ENCODE measurements around the gene SFTPB.
"Not testable (repeated sequence)": the region's sequence is repeated elsewhere in the genome, so short reads cannot be mapped to it uniquely, and the experiment has no call there.

Gene SFTPB

DNA sequence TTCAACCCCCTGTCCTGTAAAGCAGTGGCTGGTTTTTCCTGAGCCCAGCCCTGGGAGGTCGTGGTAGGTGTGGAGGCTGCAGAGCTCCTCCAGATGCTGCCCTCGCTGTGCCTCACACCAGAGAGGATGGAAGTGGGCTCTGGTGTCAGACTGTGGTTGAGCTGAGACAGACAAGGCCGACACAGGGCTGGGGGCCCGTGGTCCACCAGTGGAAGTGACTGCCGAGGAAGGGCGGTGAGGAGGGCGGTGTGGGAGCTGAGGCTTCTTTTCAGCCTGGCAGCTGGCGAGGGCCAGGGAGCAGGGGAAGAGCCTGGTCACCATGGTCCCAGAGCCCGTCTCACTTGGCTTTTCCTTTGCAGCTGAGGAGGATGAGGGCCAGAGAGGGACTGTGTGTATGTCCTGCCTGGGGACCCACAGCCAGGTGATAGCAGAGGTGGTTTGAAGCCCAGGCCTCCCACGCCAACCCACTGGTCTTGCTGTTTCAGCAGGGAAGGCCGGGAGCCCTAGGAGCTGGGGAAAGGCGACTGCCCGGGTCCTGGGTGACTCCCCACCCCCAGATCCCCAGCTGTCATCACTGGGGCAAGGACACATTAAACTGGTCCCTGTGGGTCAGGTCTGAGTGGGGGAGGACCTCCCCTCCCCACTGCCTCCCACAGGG lies 8.5 kb downstream of the SFTPB start:
- H3K27me3 Mint-ChIP-seq: no peaks in the 10 kb centered on the region
- H3K4me3 Mint-ChIP-seq: no peak overlapping the region
- H3K9me3 Mint-ChIP-seq: no peaks in the 10 kb centered on the region
- H3K36me3 Mint-ChIP-seq: peaks cover 20% of the 10 kb centered on the region
- no peak overlapping the region for H3K27ac Mint-ChIP-seq
- ATAC-seq: no peak
- H3K4me1 Mint-ChIP-seq: no peaks in the 10 kb centered on the region

DNA sequence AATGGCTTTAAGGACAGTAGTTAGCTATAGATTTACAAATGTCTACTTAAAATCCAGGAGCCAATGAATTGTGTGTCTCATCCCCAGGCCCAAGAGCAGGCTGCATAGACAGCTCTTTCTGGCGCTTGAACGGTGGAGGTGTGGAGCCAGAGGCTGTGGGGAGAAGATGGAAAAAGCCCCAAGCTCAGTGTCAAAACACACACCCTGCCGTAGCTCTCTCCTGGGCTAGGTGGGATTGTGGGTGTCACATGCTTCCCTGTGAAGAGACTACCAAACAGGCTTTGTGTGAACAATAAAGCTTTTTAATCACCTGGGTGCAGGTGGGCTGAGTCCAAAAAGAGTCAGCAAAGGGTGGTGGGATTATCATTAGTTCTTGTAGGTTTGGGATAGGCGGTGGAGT lies 10.6 kb downstream of the SFTPB start:
- H3K9me3 Mint-ChIP-seq, H3K4me1 Mint-ChIP-seq, H3K4me3 Mint-ChIP-seq, H3K27me3 Mint-ChIP-seq, ATAC-seq, H3K27ac Mint-ChIP-seq: not testable (repeated sequence)
- peaks cover 39% of the 10 kb centered on the region for H3K36me3 Mint-ChIP-seq

DNA sequence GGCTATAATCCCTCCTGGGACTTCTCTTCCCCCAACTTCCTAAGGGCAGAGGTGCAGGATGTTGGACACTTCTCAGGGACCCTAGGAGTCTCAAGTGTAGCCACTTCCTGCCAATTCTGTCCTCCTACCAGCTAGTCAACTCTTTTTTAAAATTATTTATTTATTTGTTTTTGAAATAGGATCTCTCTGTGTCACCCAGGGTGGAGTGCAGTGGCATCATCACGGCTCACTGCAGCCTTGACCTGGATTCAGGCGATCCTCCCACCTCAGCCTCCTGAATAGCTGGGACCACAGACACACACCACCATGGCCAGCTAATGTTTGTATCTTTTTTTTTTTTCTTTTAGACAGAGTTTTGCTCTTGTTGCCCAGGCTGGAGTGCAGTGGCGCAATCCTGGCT lies 11.5 kb downstream of the SFTPB start:
- ATAC-seq: no peak
- H3K9me3 Mint-ChIP-seq: no peaks in the 10 kb centered on the region
- no peaks in the 10 kb centered on the region for H3K4me1 Mint-ChIP-seq
- no peak overlapping the region for H3K27ac Mint-ChIP-seq
- H3K27me3 Mint-ChIP-seq: no peaks in the 10 kb centered on the region
- H3K36me3 Mint-ChIP-seq: peaks cover 48% of the 10 kb centered on the region
- no peak overlapping the region for H3K4me3 Mint-ChIP-seq

DNA sequence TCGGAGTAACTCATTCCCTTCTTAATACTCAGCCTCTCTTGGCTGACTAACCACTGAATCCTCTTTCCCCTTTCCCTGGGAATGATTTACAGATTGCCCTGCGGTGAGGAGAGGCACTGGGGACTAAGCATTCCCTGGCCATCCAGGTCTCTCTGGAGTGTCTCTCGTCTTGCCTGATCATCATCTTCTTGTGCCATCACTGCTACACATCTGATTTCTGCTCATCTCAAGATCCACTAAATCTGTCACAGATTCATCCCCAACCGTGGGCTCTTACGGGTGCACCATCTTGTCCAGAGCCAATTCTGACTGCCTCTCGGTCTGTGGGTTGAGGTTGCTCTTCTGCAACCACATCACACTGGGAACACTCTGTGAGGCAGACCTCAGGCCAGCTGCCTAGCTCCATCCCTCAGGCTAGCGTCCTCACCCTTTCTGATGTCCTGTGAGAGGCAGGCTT lies 12.0 kb downstream of the SFTPB start:
- no peak overlapping the region for H3K27ac Mint-ChIP-seq
- no peaks in the 10 kb centered on the region for H3K9me3 Mint-ChIP-seq
- no peak for ATAC-seq
- no peaks in the 10 kb centered on the region for H3K4me1 Mint-ChIP-seq
- H3K4me3 Mint-ChIP-seq: no peak overlapping the region
- H3K27me3 Mint-ChIP-seq: no peaks in the 10 kb centered on the region
- H3K36me3 Mint-ChIP-seq: peaks cover 49% of the 10 kb centered on the region

DNA sequence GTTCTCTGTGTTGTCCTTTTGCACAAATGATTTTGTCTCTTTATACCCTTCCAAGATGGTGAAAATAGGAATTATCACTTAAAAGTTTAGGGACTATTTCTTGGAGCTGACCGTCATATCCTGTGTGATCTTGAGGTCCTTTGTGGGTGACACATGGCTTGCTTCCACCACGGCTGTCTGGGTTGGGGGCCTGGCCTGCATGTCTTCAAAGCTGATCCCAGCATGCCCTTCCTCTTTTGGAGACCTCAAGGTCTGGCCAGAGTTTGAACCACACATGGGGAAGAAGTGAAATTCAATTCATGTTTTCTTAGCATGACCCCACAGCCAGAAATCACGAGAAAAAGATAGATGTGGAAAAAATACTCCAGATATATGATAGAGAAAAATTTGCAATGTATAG lies 14.0 kb downstream of the SFTPB start:
- no peak overlapping the region for H3K27ac Mint-ChIP-seq
- peaks cover 60% of the 10 kb centered on the region for H3K36me3 Mint-ChIP-seq
- H3K4me1 Mint-ChIP-seq: peaks cover 4% of the 10 kb centered on the region
- no peak for ATAC-seq
- no peak overlapping the region for H3K4me3 Mint-ChIP-seq
- no peaks in the 10 kb centered on the region for H3K27me3 Mint-ChIP-seq
- no peaks in the 10 kb centered on the region for H3K9me3 Mint-ChIP-seq

DNA sequence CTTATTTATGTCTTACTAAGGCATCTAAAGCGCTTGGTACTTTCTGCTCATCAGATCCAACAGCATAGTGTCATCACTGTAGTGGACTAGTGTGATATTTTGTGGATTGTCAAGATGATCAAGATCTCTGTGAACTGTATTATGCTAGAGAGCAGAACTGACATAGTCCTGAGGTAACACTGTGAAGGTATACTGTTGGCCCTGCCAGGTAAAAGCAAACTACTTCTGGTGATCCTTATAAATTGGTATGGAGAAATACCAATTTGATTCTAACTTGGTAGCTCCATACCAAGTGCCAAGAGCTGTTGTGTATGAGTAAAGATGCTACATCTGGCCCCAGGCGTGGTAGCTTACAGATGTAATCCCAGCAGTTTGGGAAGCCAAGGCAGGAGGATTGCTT lies 15.9 kb downstream of the SFTPB start:
- H3K4me1 Mint-ChIP-seq: peaks cover 24% of the 10 kb centered on the region
- H3K9me3 Mint-ChIP-seq: no peaks in the 10 kb centered on the region
- H3K4me3 Mint-ChIP-seq: no peak overlapping the region
- no peaks in the 10 kb centered on the region for H3K27me3 Mint-ChIP-seq
- peaks cover 54% of the 10 kb centered on the region for H3K36me3 Mint-ChIP-seq
- ATAC-seq: no peak
- H3K27ac Mint-ChIP-seq: no peak overlapping the region

DNA sequence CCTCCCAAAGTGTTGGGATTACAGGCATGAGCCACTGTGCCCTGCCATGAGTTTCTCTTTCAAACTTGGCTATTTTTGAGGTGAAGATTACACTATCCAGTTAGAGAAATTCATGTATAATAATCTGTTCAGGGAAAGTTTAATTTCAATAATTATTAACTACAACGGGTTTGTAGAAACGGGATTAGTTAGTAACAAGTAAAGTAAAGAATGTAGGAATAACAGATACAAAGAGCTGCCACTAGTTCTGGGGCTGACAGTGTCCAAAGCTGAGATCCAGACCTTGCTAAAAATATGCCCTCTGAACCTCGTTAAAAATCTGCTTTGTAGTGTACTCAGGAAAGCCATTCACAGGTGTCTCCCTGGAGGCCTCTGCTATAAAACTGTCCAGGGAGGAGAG lies 16.9 kb downstream of the SFTPB start:
- Mint-ChIP-seq H3K4me3 (no peak overlapping the region), H3K9me3 (no peaks in the 10 kb centered on the region), H3K27me3 (no peaks in the 10 kb centered on the region), H3K27ac (no peak overlapping the region), H3K36me3 (peaks cover 51% of the 10 kb centered on the region), H3K4me1 (peaks cover 26% of the 10 kb centered on the region)
- ATAC-seq: no peak

DNA sequence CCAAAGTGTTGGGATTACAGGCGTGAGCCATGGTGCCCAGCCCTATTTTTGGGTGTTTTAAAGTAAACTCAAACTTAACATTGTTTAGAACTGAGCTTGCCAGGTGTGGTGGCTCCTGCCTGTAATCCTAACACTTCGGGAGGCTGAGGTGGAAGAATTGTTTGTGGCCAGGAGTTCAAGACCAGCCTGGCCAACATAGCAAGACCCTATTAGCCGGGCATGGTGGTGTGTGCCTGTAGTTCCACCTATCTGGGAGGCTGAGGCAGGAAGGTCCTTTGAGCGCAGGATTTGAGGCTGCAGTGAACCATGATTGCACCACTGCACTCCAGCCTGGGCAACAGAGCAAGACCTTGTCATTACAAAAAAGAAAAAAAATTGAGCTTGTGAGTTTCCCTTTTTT lies 17.5 kb downstream of the SFTPB start:
- peaks cover 26% of the 10 kb centered on the region for H3K4me1 Mint-ChIP-seq
- no peak overlapping the region for H3K4me3 Mint-ChIP-seq
- H3K27ac Mint-ChIP-seq: no peak overlapping the region
- H3K36me3 Mint-ChIP-seq: peaks cover 52% of the 10 kb centered on the region
- no peak for ATAC-seq
- H3K27me3 Mint-ChIP-seq: no peaks in the 10 kb centered on the region
- no peaks in the 10 kb centered on the region for H3K9me3 Mint-ChIP-seq

DNA sequence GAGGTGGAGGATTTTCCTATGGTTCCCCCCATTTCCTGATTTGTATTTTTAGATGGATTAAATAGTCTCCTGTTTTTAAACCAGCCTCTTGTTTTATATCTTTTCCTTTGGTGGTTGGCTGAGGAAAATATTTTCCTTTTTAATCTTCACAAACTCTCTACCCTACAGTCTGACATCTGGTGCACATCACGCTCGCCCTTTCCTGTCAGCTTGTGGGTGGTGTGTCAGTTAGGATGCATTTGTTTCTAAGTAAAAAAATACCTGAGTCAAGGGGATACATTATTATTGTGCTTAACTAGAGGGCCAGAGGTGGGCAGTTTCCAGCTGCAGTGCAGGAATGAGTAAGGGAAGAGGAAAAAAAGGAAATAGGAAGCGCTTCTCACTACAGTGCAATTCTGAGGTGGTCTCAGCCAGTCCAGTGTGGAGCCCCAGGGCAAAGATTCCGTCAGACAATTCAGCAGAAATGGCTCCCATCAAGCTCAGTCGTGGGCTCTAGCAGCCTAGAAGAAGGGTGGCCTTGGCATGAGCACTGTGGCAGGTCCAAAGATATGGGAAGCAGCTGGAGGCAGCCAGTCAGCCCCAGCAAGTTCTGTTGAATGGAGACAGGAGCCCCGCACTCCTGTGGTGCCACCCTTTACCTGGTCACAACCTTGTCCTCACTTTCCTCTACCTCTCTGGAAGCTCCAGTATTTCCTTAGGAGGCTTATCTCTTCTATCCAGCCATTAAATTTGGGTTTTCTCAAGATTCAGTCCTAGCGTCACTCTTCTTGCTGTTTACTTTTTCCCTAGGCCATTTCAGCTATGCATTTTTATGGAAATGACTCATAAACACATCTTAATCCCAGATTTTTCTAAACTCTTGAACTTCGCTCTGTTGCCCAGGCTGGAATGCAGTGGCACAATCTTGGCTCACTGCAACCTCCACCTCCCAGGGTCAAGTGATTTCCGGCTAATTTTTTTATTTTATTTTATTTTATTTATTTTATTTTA lies 18.5 kb downstream of the SFTPB start:
- peaks cover 26% of the 10 kb centered on the region for H3K4me1 Mint-ChIP-seq
- no peak for ATAC-seq
- no peak overlapping the region for H3K27ac Mint-ChIP-seq
- no peak overlapping the region for H3K4me3 Mint-ChIP-seq
- no peaks in the 10 kb centered on the region for H3K27me3 Mint-ChIP-seq
- H3K9me3 Mint-ChIP-seq: no peaks in the 10 kb centered on the region
- peaks cover 62% of the 10 kb centered on the region for H3K36me3 Mint-ChIP-seq

DNA sequence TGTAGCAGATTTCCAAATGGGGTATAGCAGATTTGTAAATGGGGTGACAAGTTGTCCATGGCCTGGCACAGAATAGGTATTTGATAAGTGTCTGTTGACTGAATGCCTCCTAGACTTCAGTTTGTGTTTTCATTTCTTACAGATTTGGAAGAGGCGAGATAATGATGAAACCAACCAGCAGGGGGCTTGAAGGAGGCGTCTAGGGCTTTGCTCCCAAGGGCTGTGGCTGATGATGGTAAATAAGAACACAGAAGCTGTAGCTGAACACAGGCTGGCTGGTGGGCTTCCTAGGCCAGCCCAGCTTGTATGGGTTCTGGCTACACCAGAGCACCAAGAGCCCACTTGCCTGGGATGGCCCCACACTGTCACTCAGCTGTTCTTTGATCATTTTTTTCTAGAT lies 19.4 kb downstream of the SFTPB start:
- peaks cover 64% of the 10 kb centered on the region for H3K36me3 Mint-ChIP-seq
- no peaks in the 10 kb centered on the region for H3K27me3 Mint-ChIP-seq
- peaks cover 26% of the 10 kb centered on the region for H3K4me1 Mint-ChIP-seq
- no peak overlapping the region for H3K27ac Mint-ChIP-seq
- ATAC-seq: peak; percentile 54
- H3K4me3 Mint-ChIP-seq: peak overlapping the region; percentile 2
- H3K9me3 Mint-ChIP-seq: no peaks in the 10 kb centered on the region

DNA sequence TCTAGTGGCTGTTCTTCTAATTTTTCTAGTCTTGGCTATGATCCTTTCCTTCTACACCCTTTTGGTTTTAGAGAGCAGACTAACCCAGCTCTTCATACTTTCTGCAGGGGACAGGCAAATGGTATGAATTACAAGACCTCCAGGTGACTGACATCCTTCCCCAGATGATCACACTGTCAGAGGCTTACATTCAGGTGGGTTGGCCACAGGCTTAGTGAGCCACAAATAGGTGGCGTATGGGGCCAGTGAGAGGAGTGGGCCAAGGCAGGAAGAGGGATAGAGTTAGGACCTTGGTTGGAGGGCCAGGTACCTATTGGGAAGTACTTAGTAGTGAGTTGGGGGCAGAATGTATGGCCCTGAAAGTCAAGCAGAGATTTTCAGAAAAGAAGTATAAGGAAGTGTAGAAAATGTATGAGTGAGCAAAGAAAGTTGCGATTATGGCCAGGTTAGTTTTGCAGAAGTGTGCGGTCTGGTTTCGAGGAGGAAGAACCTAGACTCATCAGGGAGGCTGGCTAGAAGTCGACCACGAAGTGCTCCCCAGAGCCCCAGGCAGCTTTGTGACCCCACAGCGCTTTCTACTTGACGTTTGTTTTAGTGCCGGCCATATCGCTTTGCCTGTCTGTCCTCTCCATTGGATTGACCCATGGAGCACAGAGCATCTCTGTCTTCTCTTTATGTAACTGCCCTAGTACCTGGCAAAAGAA lies 20.0 kb downstream of the SFTPB start:
- Mint-ChIP-seq H3K36me3 (peaks cover 64% of the 10 kb centered on the region), H3K27ac (peak overlapping the region; percentile 30), H3K27me3 (no peaks in the 10 kb centered on the region), H3K9me3 (no peaks in the 10 kb centered on the region), H3K4me1 (peaks cover 26% of the 10 kb centered on the region), H3K4me3 (peak overlapping the region; percentile 2)
- ATAC-seq: peak; percentile 99

DNA sequence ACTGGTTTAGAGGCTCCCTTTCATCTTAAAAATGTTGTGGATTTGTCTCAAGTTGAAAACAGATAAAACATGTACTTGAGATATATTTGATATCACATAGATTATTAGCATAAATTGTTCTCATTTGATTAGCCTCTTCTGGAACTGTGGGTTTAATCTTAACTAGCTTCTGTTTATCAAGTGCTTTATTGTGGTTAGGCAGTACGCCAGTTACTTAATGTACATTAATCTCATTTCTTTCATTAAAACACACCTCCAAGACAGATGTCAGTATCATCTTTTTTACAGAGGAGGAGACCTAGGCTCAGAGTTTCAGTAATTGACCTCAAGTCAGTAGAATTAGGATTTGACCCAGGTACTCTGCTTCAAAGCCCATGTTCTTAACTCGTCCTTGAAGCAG lies 21.8 kb downstream of the SFTPB start:
- Mint-ChIP-seq H3K4me3 (no peak overlapping the region), H3K27me3 (no peaks in the 10 kb centered on the region), H3K27ac (no peak overlapping the region), H3K9me3 (no peaks in the 10 kb centered on the region), H3K4me1 (peaks cover 26% of the 10 kb centered on the region), H3K36me3 (peaks cover 66% of the 10 kb centered on the region)
- ATAC-seq: no peak

DNA sequence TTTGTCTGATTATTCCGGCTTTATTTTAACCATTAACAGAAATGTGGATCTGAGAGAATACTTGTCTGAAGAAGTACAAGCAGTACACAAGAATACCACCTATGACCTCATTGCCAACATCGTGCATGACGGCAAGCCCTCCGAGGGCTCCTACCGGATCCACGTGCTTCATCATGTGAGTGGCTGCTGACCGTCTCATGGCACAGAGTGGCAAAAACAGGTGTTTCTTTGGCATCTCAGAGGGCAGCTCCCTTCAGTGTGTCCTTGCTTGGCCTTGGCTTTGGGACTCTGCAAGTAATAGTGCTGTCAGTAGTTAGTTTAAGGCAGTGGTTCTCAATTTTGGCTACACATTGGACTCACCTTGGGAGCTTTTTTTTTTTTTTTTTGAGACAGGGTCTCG lies 23.1 kb downstream of the SFTPB start:
- Mint-ChIP-seq H3K27ac (no peak overlapping the region), H3K4me3 (no peak overlapping the region), H3K36me3 (peaks cover 77% of the 10 kb centered on the region), H3K9me3 (no peaks in the 10 kb centered on the region), H3K4me1 (peaks cover 26% of the 10 kb centered on the region), H3K27me3 (no peaks in the 10 kb centered on the region)
- no peak for ATAC-seq

DNA sequence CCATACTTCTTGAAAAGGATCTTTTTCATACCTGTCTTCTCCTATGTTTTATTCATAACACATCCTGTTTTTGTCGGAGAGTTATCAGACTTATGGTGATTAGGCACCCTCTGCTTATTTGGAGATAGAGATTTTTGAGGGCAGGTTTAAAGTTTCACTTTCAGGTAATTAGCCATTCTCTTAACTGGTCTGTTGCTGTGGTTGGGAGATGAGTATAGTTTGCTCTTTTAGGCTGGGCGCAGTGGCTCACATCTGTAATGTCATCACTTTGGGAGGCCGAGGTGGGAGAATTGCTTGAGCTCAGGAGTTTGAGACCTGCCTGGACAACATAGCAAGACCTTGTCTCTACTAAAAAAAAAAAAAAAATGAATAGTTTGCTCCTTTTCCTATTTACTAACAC lies 25.3 kb downstream of the SFTPB start:
- Mint-ChIP-seq H3K36me3 (peaks cover 78% of the 10 kb centered on the region), H3K4me1 (peaks cover 9% of the 10 kb centered on the region), H3K4me3 (no peak overlapping the region), H3K27me3 (no peaks in the 10 kb centered on the region), H3K27ac (no peak overlapping the region), H3K9me3 (no peaks in the 10 kb centered on the region)
- ATAC-seq: no peak

DNA sequence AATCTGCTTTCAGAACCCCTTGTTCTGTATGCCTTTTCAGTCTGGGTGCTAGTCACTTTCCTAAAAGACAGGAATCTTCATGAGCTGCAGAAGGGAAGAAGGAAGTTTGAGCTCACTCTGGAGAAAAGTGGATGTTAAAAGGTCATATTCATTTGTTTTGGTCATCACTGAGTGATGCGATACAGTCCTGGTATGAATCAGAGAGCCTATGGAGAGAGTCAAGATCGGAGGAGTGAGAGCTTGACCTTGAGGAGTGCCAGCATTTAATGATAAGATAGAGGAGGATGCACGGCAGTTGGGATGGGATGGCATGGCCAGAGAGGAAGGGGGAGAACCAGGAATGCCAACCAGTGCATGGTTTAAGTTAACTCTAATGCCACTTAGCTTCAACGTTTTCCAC lies 32.4 kb downstream of the SFTPB start:
- Mint-ChIP-seq H3K9me3 (no peaks in the 10 kb centered on the region), H3K4me3 (no peak overlapping the region), H3K27me3 (no peaks in the 10 kb centered on the region), H3K27ac (no peak overlapping the region), H3K36me3 (peaks cover 69% of the 10 kb centered on the region), H3K4me1 (peaks cover 7% of the 10 kb centered on the region)
- no peak for ATAC-seq

Data from stimulated activated memory B cell treated with anti-CD40 and anti-IgM and Interleukin-4, amounts not matched to agents 10 μg/mL and 1 μg/mL and 100 μg/mL, for 72 hours (primary cell).